Umbilical cord (tissue), 2 donors: ENCODE measurements around the gene SEL1L2. TPM values are rescaled to one million over a fixed set of nuclear protein-coding genes. Genes with fewer than 3 reads are reported as not detected.
"Not testable (repeated sequence)": the region's sequence is repeated elsewhere in the genome, so short reads cannot be mapped to it uniquely, and the experiment has no call there.

Experiments used
- DNase-seq: peaks from one replicate; pipeline ENCODE4 v3.0.0-alpha.2; 2015; ENCODE audit warnings: low spot score
- total RNA-seq: library from RNA; depleted of rRNA; stranded (reverse); fragments of >200 nt; gene quantifications from one replicate; pipeline ENCODE4 v1.2.3, GENCODE V29; 2014; ENCODE audit warnings: low replicate concordance; ENCODE audit not compliant: insufficient read depth

Gene SEL1L2, protein sequence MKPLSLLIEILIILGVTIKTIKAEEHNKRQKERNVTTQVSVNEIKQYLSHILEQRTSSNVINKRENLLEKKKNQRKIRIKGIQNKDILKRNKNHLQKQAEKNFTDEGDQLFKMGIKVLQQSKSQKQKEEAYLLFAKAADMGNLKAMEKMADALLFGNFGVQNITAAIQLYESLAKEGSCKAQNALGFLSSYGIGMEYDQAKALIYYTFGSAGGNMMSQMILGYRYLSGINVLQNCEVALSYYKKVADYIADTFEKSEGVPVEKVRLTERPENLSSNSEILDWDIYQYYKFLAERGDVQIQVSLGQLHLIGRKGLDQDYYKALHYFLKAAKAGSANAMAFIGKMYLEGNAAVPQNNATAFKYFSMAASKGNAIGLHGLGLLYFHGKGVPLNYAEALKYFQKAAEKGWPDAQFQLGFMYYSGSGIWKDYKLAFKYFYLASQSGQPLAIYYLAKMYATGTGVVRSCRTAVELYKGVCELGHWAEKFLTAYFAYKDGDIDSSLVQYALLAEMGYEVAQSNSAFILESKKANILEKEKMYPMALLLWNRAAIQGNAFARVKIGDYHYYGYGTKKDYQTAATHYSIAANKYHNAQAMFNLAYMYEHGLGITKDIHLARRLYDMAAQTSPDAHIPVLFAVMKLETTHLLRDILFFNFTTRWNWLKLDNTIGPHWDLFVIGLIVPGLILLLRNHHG
- 13.7 TPM for total RNA-seq

DNA sequence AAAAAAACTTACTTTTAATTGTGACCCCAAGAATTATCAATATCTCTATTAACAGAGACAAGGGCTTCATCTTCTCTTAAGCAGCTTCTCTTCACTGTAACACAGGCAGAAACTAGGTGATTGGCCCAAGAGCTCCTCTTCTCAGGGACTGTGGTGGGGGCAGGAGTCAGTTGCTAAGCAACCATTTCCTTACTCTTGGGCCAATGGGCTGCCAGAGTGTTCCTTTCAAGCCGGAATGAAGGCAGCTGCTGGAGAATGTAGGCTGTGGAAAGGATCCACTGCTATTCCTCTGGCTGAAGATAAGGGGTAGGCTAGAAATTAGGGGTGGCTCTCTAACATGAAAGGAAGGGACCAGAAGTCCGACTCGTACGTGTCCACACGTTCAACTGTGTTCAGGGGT lies at the start of gene SEL1L2:
TSS of gene SEL1L2 (minus strand) at position 150 of the 400 bp plus-strand sequence. CDS start at position 70, 80 bp downstream.
- no peak for DNase-seq

DNA sequence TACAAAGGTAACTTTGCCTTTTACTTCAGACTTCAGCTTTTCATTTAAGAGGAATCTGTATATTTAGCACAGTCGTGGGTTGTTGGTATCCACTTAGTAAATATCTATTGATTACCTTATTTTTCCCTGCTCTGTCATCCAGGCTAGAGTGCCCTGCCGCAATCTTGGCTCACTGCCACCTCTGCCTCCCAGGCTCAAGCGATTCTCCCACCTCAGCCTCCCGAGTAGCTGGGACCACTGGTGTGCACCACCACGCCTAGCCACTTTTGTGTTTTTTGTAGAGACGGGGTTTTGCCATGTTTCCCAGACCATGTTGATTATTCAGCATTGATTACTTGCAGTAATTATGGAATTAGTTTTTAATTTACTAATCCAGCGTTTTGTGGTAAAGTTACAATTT lies 46.2 kb upstream of the SEL1L2 start:
- DNase-seq = no peak

GRCh38 chr20:14033310-14033709 lies 42.9 kb upstream of the SEL1L2 start:
- DNase-seq = no peak

- peak; percentile 35 for DNase-seq
Measured at GRCh38 chr20:14030991-14031390, 40.6 kb upstream of the SEL1L2 start.

GRCh38 chr20:14012671-14013070 lies 22.3 kb upstream of the SEL1L2 start:
- no peak for DNase-seq

- DNase-seq = no peak
Measured at GRCh38 chr20:14009208-14009607, 18.8 kb upstream of the SEL1L2 start.

DNA sequence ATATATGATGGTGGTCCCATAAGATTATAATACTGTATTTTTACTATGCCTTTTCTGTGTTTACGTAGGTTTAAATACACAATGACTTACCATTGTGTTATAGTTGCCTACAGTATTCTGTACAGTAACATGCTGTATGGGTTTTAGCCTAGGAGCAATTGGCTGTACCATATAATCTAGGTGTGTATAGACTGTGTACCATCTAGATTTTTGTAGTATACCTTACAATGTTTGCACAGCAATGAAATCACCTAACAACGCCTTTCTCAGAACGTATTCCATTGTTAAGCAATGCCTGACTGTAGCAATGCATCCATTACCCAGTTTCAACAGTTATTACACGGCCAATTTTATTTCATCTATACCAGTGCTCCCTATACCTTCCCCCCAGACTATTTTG lies 15.6 kb upstream of the SEL1L2 start:
- no peak for DNase-seq

- no peak for DNase-seq
Measured at GRCh38 chr20:14000917-14001316, 10.5 kb upstream of the SEL1L2 start.

DNA sequence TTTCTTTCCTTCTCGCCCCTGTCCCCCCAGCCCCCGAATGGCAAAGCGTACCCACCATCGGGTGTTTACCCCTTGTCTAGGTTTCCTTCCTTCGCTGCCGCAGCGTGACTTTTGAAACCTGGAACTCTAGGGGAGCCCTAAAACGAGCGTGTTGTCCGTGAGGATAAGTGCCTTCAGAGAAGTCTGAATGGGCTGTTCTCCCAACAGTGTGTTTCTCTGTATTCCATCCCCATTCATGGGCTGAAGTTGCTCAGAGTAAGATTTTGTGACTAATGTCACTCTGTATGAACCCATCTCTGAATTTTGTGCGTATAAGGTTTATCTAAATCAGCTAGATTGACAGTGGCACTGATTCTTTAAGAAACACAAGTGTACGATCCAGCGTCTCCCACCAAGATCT lies 5.9 kb upstream of the SEL1L2 start:
- peak; percentile 15 for DNase-seq

DNA sequence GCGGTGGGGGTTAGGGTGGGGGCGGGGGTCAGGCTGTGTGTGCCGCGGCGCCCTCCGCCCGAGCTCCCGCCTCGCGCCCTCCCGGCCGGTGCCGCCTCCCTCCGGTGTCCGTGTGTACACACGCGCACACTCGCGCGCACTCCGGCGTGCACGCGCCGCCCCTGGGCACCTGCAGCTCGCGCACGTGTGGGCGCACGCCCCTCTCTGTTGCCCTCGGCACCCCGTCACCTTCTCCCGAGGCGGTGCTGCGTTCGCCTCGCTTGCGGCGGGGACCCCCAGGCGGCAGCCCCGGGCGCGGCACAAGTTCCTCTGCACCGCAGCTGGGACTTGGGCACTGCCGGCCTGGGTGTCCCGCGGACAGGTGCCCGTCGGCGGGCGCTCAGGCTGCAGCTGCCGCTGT lies 5.4 kb upstream of the SEL1L2 start:
- DNase-seq = peak; percentile 12

GRCh38 chr20:13995086-13995665 lies 4.8 kb upstream of the SEL1L2 start, which contains the start of gene MACROD2:
MACROD2 (plus strand) TSS chr20:13995516.
- DNase-seq = peak; percentile 96

DNA sequence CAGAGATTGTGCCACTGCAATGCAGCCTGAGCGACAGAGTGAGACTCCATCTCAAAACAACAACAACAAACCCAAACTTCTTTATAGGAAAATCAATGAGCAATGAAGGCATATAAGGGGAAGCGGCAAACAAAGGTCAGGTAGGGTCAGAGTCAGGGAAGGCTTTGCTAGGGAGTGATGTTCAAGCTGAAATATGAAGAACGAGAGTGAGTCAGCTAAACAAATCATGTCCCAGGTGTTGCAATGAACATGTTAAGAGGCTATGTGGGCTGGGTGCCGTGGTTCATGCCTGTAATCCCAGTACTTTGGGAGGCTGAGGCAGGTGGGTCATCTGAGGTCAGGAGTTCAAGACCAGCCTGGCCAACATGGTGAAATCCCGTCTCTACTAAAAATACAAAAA lies 1.5 kb upstream of the SEL1L2 start:
- DNase-seq = not testable (repeated sequence)

GRCh38 chr20:13991311-13991710 lies 897 bp upstream of the SEL1L2 start:
- DNase-seq = no peak

DNA sequence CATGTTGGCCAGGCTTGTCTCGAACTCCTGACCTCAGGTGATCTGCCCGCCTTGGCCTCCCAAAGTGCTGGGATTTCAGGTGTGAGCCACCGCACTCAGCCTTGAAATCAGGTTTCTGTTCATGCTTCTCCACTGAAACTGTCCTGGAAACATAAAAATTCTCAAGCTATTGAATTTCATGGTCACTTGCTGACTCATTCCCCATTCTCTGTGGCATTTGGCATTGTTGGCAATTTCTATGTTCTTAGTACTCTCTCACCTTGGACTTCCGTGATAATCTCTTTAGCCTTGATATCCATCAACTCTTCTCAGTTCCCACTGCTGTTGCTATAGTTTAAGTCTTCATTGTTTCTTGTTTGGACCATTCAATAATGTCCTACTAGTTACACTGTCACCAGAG lies 6.2 kb downstream of the SEL1L2 start:
- no peak for DNase-seq

- no peak for DNase-seq
Measured at GRCh38 chr20:13960525-13960924, 29.9 kb downstream of the SEL1L2 start.

DNA sequence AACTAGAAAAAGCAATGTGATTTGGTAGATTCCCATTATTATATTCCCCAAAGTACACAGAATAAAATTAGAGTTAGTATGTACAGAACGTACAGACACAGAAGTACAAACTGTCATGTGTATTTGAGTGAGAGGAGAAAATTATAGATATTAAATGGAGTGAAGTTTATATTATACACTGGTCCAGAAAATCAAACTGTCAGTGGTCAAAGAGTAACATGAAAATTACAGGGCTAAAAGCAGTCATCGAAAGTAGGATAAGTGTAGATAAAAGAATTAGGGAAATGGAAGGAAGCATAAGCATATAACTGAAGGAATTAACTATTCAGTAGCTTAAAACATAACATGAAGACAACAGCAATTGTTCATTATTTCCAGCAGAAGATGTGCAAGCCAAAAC lies 30.3 kb downstream of the SEL1L2 start:
- DNase-seq = no peak

DNA sequence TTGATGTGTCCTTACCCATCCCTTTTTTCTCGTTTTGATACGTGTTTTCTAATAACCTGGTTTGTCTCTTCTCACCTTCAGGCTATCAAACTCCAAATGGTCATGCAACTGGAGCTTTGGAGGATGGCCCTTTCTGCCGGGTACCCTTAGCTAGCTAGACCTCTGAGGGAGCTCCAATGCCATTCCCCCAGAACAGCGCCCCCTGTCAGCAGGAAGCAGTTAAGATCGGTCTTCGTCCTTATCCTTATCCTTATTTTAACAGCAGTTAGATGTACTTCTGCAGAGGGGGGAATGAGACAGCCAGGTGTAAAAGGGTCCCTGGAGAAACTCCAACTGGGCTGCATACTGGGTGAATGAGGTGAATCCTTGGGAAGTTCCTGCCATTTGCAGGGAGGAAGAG lies 37.2 kb downstream of the SEL1L2 start:
- no peak for DNase-seq

DNA sequence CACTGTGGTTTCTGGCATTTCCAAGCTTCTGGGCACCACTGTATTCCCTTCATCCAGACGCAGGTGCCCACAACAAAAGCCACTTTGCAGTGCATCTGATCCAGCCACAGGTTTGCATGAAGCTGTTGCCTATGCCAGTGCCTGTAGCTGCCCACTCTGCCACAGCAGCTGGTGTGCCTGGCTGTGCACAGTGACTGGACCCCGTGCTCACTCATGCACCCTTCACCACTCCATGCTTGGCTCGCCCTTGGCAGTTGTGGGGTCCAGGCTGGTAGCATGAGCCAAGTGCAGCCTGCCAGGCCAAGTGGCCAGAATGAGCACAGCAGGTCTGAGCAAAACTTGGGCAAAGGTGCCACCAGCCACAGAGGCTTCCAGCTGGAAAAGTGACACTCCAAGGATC lies 42.7 kb downstream of the SEL1L2 start:
- no peak for DNase-seq

DNA sequence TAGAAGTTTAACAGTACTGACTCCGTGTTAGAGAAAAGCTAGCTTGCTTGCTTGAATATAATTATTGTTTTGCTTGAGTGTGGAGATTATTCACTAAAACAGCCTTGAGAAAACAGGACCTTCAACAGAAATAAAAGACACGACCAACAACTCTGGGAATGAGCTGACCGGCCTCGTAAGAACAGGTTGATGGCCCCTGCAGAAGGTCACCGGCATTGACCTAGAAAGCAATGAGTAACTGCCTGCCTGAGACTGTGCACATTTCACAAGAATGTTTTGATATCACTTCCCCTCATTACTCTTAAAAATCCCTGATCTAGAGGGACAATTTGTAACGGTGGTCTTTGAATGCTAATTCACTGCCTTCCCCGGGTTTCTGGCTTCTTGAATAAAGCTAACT lies 49.4 kb downstream of the SEL1L2 start:
- DNase-seq = no peak

- DNase-seq = no peak
Measured at GRCh38 chr20:13936781-13937576, 53.4 kb downstream of the SEL1L2 start.

- no peak for DNase-seq
Measured at GRCh38 chr20:13934992-13935894, 55.2 kb downstream of the SEL1L2 start.
